Lower leg skin (tissue), 4 donors: ENCODE data around the gene MAML1. TPM values are rescaled to one million over a fixed set of nuclear protein-coding genes. Genes with fewer than 3 reads are reported as not detected.
A peak's percentile ranks its signal among the peaks of the same experiment; 100 is the strongest.

ENCODE experiments used
- DNase-seq, 2 donors: peaks; one replicate each; pipeline ENCODE4 v3.0.0-alpha.2; 2019; ENCODE audit warnings: low spot score in 2 of 2
- H3K4me3 ChIP-seq: fragments of 200-600 bp; sonication (generic); 2 replicates; pipeline ENCODE4 v1.5.1; 2017; ENCODE audit warnings: mild to moderate bottlenecking, low read depth; ENCODE audit not compliant: poor library complexity, severe bottlenecking
- CTCF ChIP-seq, 3 donors: fragments of 450-650 bp; IDR thresholded peaks; one replicate each; pipeline ENCODE4 v1.5.1; 2016; ENCODE audit warnings: antibody characterized with exemption in 3 of 3, mild to moderate bottlenecking in 3 of 3, moderate library complexity in 2 of 3
- POLR2A ChIP-seq, 2 donors: fragments of 450-650 bp; IDR thresholded peaks; one replicate each; pipeline ENCODE4 v1.6.1; 2016 to 2017; ENCODE audit warnings: antibody characterized with exemption in 2 of 2, mild to moderate bottlenecking in 1 of 2, moderate library complexity in 1 of 2
- WGBS, 2 donors: methylation state at CpG; one replicate each; pipeline ENCODE4 v1.1.5; 2018; 5-methylcytosine and 5-hydroxymethylcytosine counted together
- intact Hi-C: fragments of 100-400 bp; cut with DNase I; formaldehyde crosslinking; loops from one replicate; pipeline ENCODE4 v1.15.0; 2023; ENCODE audit warnings: low total_unique reads
- total RNA-seq, 4 donors: library from RNA; depleted of rRNA; stranded (reverse); fragments of >200 nt; gene quantifications; one replicate each; pipeline ENCODE4 v1.1.0, GENCODE V29; 2016

Gene MAML1
- total RNA-seq, 4 donors from 2014 or later: 25.5 to 46.8 (median 31.5) TPM

DNA sequence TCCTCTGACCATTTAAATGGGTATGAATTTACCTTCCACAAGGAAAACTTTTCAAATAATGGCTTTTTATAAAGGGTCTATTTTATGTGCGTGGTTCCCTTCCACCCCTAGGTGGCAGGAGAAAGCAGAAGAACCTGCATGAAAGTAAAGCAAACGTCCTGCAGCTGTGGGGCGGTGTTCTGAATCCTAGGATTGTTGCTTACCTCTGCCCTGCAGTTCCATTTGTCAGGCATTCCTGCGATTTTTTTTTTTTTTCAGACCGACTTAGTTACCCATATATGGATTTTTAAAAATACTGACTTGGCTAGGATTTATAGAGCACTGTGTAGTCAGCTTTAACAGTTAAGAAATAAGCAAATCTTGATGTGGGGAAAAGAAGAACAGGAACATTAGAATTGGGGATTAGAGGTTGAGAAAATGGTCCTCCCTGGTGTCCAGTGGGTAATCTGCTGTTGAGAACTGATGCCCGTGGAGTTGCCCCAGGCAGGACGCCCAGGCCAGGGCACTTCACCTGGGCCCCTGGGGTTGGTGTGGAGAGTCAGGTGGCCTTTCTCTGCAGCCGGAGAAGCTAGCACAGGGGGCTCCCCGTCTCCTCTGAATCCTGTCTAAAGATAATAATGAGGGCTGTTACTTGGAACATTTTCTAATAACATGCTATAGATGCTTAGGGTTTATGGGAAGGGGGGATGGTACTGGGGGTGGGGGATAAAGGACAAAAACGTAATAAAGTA lies 30.8 kb downstream of the MAML1 start:
- TF ChIP-seq POLR2A (IDR thresholded peaks at IDR 0.05) (no peak), CTCF (IDR thresholded peaks at IDR 0.05) (peak in 1 of 3 donors; percentile 45)
- 26 to 27% methylated on average over 10 of the region's 10 CpGs for WGBS, 2 donors
- H3K4me3 ChIP-seq: no peak overlapping the region
- intact Hi-C loops: no loop called here
- peak; percentile 68 to 88 for DNase-seq

DNA sequence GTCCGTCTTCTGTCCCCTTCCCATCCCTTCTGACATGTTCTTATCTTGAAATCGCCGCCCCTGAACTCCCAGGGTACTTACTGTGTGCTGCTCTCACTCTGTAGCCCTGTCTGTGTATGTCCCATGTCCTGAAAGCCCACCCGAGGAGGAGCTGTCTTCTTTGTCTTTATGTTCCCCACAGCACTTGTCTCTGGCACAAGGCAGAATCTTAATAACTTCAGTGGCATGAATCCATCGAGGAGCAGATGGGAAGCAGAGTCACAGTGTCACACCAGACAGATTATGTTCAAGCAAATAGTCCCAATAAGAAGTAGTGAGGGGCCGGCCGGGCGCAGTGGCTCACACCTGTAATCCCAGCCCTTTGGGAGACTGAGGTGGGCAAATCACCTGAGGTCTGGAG lies 31.4 kb downstream of the MAML1 start:
- no peak for TF ChIP-seq POLR2A (IDR thresholded peaks at IDR 0.05)
- TF ChIP-seq CTCF (IDR thresholded peaks at IDR 0.05): no peak
- no peak overlapping the region for H3K4me3 ChIP-seq
- DNase-seq: no peak
- 69% methylated on average over 8 of the region's 8 CpGs for WGBS, 2 donors
- intact Hi-C loops: no loop called here

- no peak for DNase-seq
- WGBS, 2 donors: 39 to 53% methylated on average over 13 of the region's 13 CpGs
- H3K4me3 ChIP-seq: no peak overlapping the region
- intact Hi-C loops: no loop called here
- TF ChIP-seq POLR2A (IDR thresholded peaks at IDR 0.05): no peak
- TF ChIP-seq CTCF (IDR thresholded peaks at IDR 0.05): no peak
Observed at GRCh38 chr5:179765400-179765799, 32.8 kb downstream of the MAML1 start.

DNA sequence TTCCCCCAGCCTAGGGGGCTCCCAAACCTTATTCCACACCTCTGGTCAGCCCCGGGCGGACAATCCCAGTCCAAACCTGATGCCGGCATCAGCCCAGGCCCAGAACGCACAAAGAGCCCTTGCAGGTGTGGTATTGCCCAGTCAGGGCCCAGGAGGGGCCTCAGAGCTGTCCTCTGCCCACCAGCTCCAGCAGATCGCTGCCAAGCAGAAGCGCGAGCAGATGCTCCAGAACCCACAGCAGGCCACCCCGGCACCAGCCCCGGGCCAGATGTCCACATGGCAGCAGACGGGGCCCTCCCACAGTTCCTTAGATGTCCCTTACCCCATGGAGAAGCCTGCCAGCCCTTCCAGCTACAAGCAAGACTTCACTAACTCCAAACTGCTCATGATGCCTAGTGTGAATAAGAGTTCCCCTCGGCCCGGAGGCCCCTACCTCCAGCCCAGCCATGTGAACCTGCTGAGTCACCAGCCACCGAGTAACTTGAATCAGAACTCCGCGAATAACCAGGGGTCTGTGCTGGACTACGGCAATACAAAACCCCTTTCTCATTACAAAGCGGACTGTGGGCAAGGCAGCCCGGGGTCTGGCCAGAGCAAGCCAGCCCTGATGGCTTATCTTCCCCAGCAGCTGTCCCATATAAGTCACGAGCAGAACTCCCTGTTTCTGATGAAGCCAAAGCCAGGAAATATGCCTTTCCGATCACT lies 33.6 kb downstream of the MAML1 start:
- no peak for DNase-seq
- TF ChIP-seq CTCF (IDR thresholded peaks at IDR 0.05) (no peak), POLR2A (IDR thresholded peaks at IDR 0.05) (no peak)
- intact Hi-C loops: no loop called here
- no peak overlapping the region for H3K4me3 ChIP-seq
- 79 to 83% methylated on average over 14 to 18 of the region's 20 CpGs for WGBS, 2 donors

DNA sequence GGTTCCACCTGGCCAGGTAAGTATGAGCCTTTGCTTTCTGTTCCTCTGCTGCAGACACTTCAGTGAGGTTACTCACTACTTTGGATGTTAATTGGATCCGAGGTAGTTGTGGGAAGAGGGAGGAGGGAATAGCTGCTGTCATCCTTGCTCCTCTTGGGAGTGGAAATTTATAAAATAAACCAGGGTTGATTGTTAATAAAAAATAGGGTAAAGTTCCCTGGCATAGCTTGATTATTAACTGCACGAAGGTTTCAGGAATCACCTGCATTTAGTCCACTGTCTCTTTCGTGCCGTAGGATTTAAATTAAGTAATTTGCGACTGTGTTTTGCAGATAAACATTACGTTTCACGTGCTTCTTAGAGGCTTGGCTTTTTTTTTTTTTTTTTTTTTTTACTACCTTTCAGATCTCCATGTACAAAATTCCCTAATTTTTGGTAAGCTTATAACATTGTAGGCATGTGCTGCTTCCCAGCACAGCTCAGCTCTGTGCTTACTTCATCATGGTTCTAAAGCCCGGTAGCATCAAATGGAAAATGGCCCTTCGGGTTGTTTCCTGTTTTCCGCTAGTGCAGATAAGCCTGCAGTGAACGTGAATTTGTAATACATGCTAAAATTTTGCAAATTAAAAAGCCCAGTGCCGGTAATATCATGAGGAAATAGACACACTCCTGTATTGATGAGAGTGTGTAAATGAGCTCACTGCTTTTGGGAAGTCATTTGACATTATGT lies 34.3 kb downstream of the MAML1 start:
- intact Hi-C loops: no loop called here
- H3K4me3 ChIP-seq: no peak overlapping the region
- 69 to 74% methylated on average over 12 of the region's 12 CpGs for WGBS, 2 donors
- no peak for TF ChIP-seq POLR2A (IDR thresholded peaks at IDR 0.05)
- no peak for TF ChIP-seq CTCF (IDR thresholded peaks at IDR 0.05)
- DNase-seq: no peak
